DND-41 (cell line): Measurements from ENCODE around the gene SDK2.

ENCODE experiments used
- CTCF ChIP-seq: IDR thresholded peaks from 2 replicates; pipeline ENCODE4 v1.5.1; 2012; ENCODE audit warnings: borderline replicate concordance, low read length, moderate library complexity, mild to moderate bottlenecking; ENCODE audit not compliant: poor library complexity, severe bottlenecking; ENCODE audit errors: extremely low read depth
- EZH2 ChIP-seq: IDR thresholded peaks from 3 replicates; pipeline ENCODE4 v1.6.1; 2012; ENCODE audit warnings: borderline replicate concordance, low read depth, mild to moderate bottlenecking, moderate library complexity, low read length, inconsistent platforms; ENCODE audit not compliant: severe bottlenecking

DNA sequence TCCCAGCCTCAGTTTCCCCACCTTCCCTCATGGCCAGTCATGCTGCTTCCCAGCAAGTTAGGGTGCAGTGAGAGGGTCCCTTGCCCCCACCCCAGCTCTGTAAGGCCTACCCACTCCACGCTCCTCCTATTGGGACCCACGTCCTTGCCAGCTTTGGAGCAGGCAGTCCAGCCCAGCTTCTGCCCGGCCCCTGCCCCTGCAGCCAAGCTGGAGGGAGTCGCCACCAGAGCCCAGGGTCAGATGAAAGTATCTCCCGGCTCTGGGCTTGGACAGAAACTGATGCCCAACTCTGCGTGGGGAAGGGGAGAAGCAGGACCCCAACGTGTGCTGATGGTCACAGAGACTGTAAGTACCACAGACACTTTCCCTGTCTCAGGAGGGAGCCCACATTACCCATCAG, 32.6 kb downstream of the SDK2 start:
- TF ChIP-seq CTCF: no peak
- no peak for TF ChIP-seq EZH2
